OCI-LY3 (cell line): Measurements from ENCODE around the gene RELL1.

Experiments
- H2AFZ ChIP-seq: fragments of 200-600, 300-600 bp; shearing (Covaris generic); 2 replicates; pipeline ENCODE4 v1.6.0; 2014; ENCODE audit warnings: antibody characterized with exemption, low read depth, low read length
- H3K27ac ChIP-seq: fragments of 200-600, 300-600 bp; sonication (generic); 2 replicates; pipeline ENCODE4 v1.5.1; 2014; ENCODE audit warnings: mild to moderate bottlenecking, low read length, moderate library complexity, mixed read lengths
- H3K27me3 ChIP-seq: fragments of 200-600, 300-600 bp; sonication (generic); 2 replicates; pipeline ENCODE4 v1.6.1; 2014; ENCODE audit warnings: low read depth, low read length, mixed read lengths
- H3K36me3 ChIP-seq: fragments of 200-600, 300-600 bp; sonication (generic); replicated peaks from 2 replicates; pipeline ENCODE3; 2014; ENCODE audit warnings: low read depth, low read length, mixed read lengths
- H3K4me1 ChIP-seq: fragments of 300-600, 200-600 bp; sonication (generic); 2 replicates; pipeline ENCODE4 v1.6.1; 2014; ENCODE audit warnings: low read length, mixed read lengths
- H3K4me2 ChIP-seq: fragments of 200-600, 300-600 bp; sonication (generic); 2 replicates; pipeline ENCODE4 v1.6.1; 2014; ENCODE audit warnings: low read length, mixed read lengths
- H3K4me3 ChIP-seq: fragments of 300-600, 200-600 bp; sonication (generic); 2 replicates; pipeline ENCODE4 v1.5.1; 2014; ENCODE audit warnings: antibody characterized with exemption, mild to moderate bottlenecking, low read length, moderate library complexity
- H3K79me2 ChIP-seq: fragments of 300-600, 200-600 bp; shearing (Covaris generic); 2 replicates; pipeline ENCODE4 v1.6.1; 2014; ENCODE audit warnings: mild to moderate bottlenecking, low read length, mixed read lengths
- H3K9ac ChIP-seq: fragments of 300-600, 200-600 bp; shearing (Covaris generic); 2 replicates; pipeline ENCODE4 v1.6.0; 2014; ENCODE audit warnings: mild to moderate bottlenecking, low read length, moderate library complexity
- H3K9me3 ChIP-seq: fragments of 200-600, 300-600 bp; shearing (Covaris generic); 2 replicates; pipeline ENCODE4 v1.6.1; 2014; ENCODE audit warnings: low read length, mixed read lengths; ENCODE audit not compliant: insufficient read depth
- H4K20me1 ChIP-seq: fragments of 200-600, 300-600 bp; sonication (generic); 2 replicates; pipeline ENCODE4 v1.6.1; 2016; ENCODE audit warnings: low read length, mixed read lengths; ENCODE audit not compliant: insufficient read depth
- CTCF ChIP-seq: fragments of 200-600, 300-600 bp; sonication (generic); IDR thresholded peaks from 2 replicates; pipeline ENCODE4 v1.5.1; 2014; ENCODE audit warnings: antibody characterized with exemption, low read length, low read depth
- EZH2phosphoT487 ChIP-seq: fragments of 200-600 bp; shearing (Covaris generic); IDR thresholded peaks from 2 replicates; pipeline ENCODE4 v1.6.1; 2018; ENCODE audit warnings: antibody characterized with exemption, mixed run types, low read depth

RELL1 gene

DNA sequence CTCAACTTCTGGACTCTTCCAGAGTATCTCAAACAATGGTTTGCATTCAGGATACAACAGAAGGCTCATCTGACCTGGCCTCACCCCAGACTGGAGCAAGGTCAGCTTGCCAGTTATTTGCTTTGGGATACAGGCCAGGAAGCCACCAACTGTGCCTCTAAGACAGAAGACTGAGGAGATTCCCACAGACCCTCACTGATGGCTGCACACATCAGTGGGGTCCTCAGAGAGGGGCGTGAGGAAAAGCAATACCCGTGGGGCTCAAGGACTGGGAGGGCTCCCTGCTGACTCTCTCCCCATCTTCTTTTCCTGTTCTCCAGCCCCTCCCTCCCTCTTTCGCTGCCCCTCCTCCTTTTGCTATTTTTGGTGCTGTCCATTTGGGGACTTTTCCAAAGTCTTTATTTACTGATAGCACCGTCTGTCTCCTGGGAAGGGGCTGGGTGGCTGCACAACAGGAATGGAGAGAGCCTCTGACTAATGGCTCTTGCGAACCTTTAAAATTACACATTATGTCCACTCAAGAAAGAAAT lies 23.2 kb downstream of the RELL1 start:
- Histone ChIP-seq H3K4me1 (peaks cover 7% of the 10 kb centered on the region), H2AFZ (no peak overlapping the region), H3K27ac (no peak overlapping the region)

DNA sequence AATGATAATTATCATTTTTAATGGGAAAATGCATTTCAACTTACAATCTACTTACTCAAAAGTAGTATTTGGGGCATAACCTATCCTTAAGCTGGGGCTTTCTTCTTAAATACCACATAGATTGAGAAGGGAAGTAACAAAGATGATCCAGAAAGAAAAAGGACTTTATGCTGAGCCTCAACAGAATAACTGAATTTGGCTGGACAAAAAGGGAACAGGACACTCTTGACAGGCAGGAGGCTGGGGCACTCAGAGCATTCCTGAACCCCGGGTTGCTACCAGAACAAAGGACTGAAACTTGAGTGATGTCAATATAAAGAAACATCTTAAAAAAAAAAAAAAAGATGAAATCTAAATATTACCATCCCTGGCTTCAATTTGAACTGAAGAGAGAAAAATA lies 23.9 kb downstream of the RELL1 start:
- no peak for TF ChIP-seq EZH2phosphoT487
- no peak for TF ChIP-seq CTCF
- H3K9me3 ChIP-seq, result no peaks in the 10 kb centered on the region
- no peaks in the 10 kb centered on the region for H4K20me1 ChIP-seq
- no peak overlapping the region for H3K27ac ChIP-seq
- no peaks in the 10 kb centered on the region for H3K79me2 ChIP-seq
- no peak overlapping the region for H3K9ac ChIP-seq
- no peaks in the 10 kb centered on the region for H3K36me3 ChIP-seq
- no peak overlapping the region for H2AFZ ChIP-seq
- peaks cover 60% of the 10 kb centered on the region for H3K27me3 ChIP-seq
- H3K4me2 ChIP-seq, result no peak overlapping the region
- peaks cover 7% of the 10 kb centered on the region for H3K4me1 ChIP-seq
- no peak overlapping the region for H3K4me3 ChIP-seq

More for the DNA sequence above, 23.2 kb downstream of the RELL1 start:
- H3K4me3 ChIP-seq, result no peak overlapping the region
- H4K20me1 ChIP-seq, result no peaks in the 10 kb centered on the region
- H3K9ac ChIP-seq, result no peak overlapping the region
- H3K4me2 ChIP-seq, result no peak overlapping the region
- no peaks in the 10 kb centered on the region for H3K36me3 ChIP-seq
- no peaks in the 10 kb centered on the region for H3K9me3 ChIP-seq
- TF ChIP-seq CTCF (no peak), EZH2phosphoT487 (no peak)
- peaks cover 59% of the 10 kb centered on the region for H3K27me3 ChIP-seq
- H3K79me2 ChIP-seq, result no peaks in the 10 kb centered on the region

- peaks cover 4% of the 10 kb centered on the region for H3K4me1 ChIP-seq
Observed at GRCh38 chr4:37661772-37662171, 24.4 kb downstream of the RELL1 start.

DNA sequence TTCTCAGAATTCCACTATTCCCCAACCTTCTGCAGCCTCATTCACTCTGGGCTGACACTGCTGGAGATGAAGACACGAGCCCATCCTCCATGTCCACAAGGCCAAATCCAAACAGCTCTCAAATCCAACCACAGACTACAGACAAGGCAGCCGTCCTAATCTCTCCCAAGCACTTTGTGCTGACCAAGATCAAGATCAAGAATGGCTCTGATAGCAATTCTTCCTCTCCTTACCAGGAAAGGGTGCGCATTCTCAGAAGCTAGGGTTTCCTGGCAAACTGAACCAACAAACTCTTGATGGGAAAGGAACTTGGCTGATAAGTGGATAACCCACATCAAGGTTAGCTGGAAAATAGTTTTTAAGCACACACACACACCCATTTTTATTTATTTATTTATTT lies 26.5 kb downstream of the RELL1 start:
- Histone ChIP-seq H3K79me2 (no peaks in the 10 kb centered on the region), H3K9me3 (0 out of 2 replicates have a peak, but pooled peaks cover 3% of the 10 kb centered on the region), H4K20me1 (no peaks in the 10 kb centered on the region), H3K9ac (no peak overlapping the region), H3K4me2 (no peak overlapping the region), H3K4me1 (no peaks in the 10 kb centered on the region), H3K4me3 (no peak overlapping the region), H3K27ac (no peak overlapping the region), H3K36me3 (peaks cover 3% of the 10 kb centered on the region), H3K27me3 (peaks cover 55% of the 10 kb centered on the region), H2AFZ (no peak overlapping the region)
- TF ChIP-seq CTCF (no peak), EZH2phosphoT487 (no peak)

More at GRCh38 chr4:37661772-37662171, 24.4 kb downstream of the RELL1 start:
- Histone ChIP-seq H3K27me3 (peaks cover 60% of the 10 kb centered on the region), H3K4me3 (no peak overlapping the region), H2AFZ (no peak overlapping the region), H3K36me3 (no peaks in the 10 kb centered on the region), H3K79me2 (no peaks in the 10 kb centered on the region), H3K27ac (no peak overlapping the region), H3K9me3 (no peaks in the 10 kb centered on the region), H4K20me1 (no peaks in the 10 kb centered on the region), H3K9ac (no peak overlapping the region), H3K4me2 (no peak overlapping the region)
- TF ChIP-seq EZH2phosphoT487, result no peak
- no peak for TF ChIP-seq CTCF
